Measurements from ENCODE around the gene WASL. TPM values are rescaled to one million over a fixed set of nuclear protein-coding genes. Genes with fewer than 3 reads are reported as not detected.

Gene WASL
- total RNA-seq, 1 experiment from 2014 or later = 42.3 TPM

DNA sequence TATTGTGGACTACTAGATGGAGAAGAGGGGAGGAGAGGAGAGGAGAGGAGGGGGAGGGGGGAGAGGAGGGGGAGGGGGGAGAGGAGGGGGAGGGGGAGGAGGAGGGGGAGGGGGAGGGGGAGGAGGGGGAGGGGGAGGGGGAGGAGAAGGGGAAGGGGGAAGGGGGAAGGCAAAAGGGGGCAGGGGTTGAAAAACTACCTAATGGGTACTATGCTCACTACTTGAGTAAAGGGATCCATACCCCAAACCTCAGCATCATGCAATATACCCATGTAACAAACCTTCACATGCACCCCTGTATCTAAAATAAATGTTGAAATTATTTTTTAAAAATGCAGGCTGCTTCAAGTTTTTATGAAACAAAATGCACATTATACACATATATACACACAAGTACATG lies 108.2 kb downstream of the WASL start:
- POLR2A ChIA-PET = no interaction called here

GRCh38 chr7:123639631-123640030 lies 109.2 kb downstream of the WASL start:
- H3K36me3 ChIP-seq (ENCODE audit: control insufficient read depth, insufficient read depth, low read length) = no peaks in the 10 kb centered on the region
- H3K4me1 ChIP-seq = peaks cover 23% of the 10 kb centered on the region
- intact Hi-C loops (cut with micrococcal nuclease; ENCODE audit: unreplicated experiment) = loop anchor here (5.0 kb wide), 1 partner anchor 108 kb away; the partner anchor contains the start of gene WASL
- CTCF ChIA-PET = no interaction called here
- no peak overlapping the region for H3K27ac Mint-ChIP-seq (ENCODE audit: unreplicated experiment)
- no peaks in the 10 kb centered on the region for H3K27me3 ChIP-seq (replicated peaks; ENCODE audit: control insufficient read depth, insufficient read depth, low read length)
- DNase-seq = no peak
- H3K9me3 Mint-ChIP-seq (ENCODE audit: unreplicated experiment) = no peaks in the 10 kb centered on the region
- no peak for TF ChIP-seq CTCF (IDR thresholded peaks at IDR 0.05; ENCODE audit: insufficient read depth in 1 of 2, low read depth in 1 of 2, low read length in 1 of 2, severe bottlenecking in 1 of 2, unreplicated experiment in 1 of 2)
- H3K27me3 Mint-ChIP-seq (ENCODE audit: insufficient read depth, unreplicated experiment) = no peaks in the 10 kb centered on the region
- H3K36me3 Mint-ChIP-seq (ENCODE audit: insufficient read depth, unreplicated experiment) = no peaks in the 10 kb centered on the region
- peaks cover 21% of the 10 kb centered on the region for H3K4me1 Mint-ChIP-seq (ENCODE audit: low read depth, unreplicated experiment)
- H3K4me3 Mint-ChIP-seq (ENCODE audit: unreplicated experiment) = no peak overlapping the region
- BruUV-seq (replicated peaks) = no TSS peak
- no peaks in the 10 kb centered on the region for H3K9me3 ChIP-seq
- POLR2A ChIA-PET = no interaction called here
- H3K4me3 ChIP-seq (ENCODE audit: low read depth, low read length) = no peak overlapping the region

More for the DNA sequence above, 108.2 kb downstream of the WASL start:
- no TSS peak for BruUV-seq (replicated peaks)
- Mint-ChIP-seq H3K36me3 (ENCODE audit: insufficient read depth, unreplicated experiment) (no peaks in the 10 kb centered on the region), H3K4me3 (ENCODE audit: unreplicated experiment) (no peak overlapping the region), H3K4me1 (ENCODE audit: low read depth, unreplicated experiment) (peaks cover 21% of the 10 kb centered on the region), H3K27me3 (ENCODE audit: insufficient read depth, unreplicated experiment) (no peaks in the 10 kb centered on the region), H3K27ac (ENCODE audit: unreplicated experiment) (no peak overlapping the region), H3K9me3 (ENCODE audit: unreplicated experiment) (no peaks in the 10 kb centered on the region)
- CTCF ChIA-PET = no interaction called here
- Histone ChIP-seq H3K4me3 (ENCODE audit: low read depth, low read length) (no peak overlapping the region), H3K27me3 (replicated peaks; ENCODE audit: control insufficient read depth, insufficient read depth, low read length) (no peaks in the 10 kb centered on the region), H3K4me1 (peaks cover 23% of the 10 kb centered on the region), H3K9me3 (no peaks in the 10 kb centered on the region), H3K36me3 (ENCODE audit: control insufficient read depth, insufficient read depth, low read length) (no peaks in the 10 kb centered on the region)
- DNase-seq = no peak
- TF ChIP-seq CTCF (IDR thresholded peaks at IDR 0.05; ENCODE audit: insufficient read depth in 1 of 2, low read depth in 1 of 2, low read length in 1 of 2, severe bottlenecking in 1 of 2, unreplicated experiment in 1 of 2) = no peak
- intact Hi-C loops (cut with micrococcal nuclease; ENCODE audit: unreplicated experiment) = no loop called here

DNA sequence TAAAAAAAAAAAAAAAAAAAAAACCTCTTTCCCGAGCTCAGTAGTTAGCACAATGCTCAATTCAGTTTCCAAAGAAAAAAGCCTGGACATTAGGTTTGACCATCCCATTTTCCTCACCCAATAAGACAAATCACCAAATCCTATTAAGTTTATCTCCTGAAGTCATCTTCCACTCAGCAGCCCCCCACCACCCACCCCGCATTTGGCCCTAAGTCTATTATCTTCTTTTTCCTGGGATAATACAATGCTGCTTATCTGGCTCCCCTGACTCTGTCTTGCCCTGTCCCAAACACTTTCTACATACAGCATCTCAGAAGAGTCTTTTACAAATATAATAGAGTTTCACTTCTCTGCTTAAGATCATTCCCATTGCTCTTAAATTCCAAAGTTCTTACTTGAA lies 110.9 kb downstream of the WASL start:
- Mint-ChIP-seq H3K27me3 (ENCODE audit: insufficient read depth, unreplicated experiment) (no peaks in the 10 kb centered on the region), H3K4me3 (ENCODE audit: unreplicated experiment) (no peak overlapping the region), H3K9me3 (ENCODE audit: unreplicated experiment) (no peaks in the 10 kb centered on the region), H3K36me3 (ENCODE audit: insufficient read depth, unreplicated experiment) (no peaks in the 10 kb centered on the region), H3K4me1 (ENCODE audit: low read depth, unreplicated experiment) (peaks cover 19% of the 10 kb centered on the region), H3K27ac (ENCODE audit: unreplicated experiment) (no peak overlapping the region)
- BruUV-seq (replicated peaks) = no TSS peak
- H3K4me1 ChIP-seq = peaks cover 11% of the 10 kb centered on the region
- no peak for TF ChIP-seq CTCF (IDR thresholded peaks at IDR 0.05; ENCODE audit: insufficient read depth in 1 of 2, low read depth in 1 of 2, low read length in 1 of 2, severe bottlenecking in 1 of 2, unreplicated experiment in 1 of 2)
- DNase-seq = no peak
- POLR2A ChIA-PET = no interaction called here
- no peaks in the 10 kb centered on the region for H3K9me3 ChIP-seq
- intact Hi-C loops (cut with micrococcal nuclease; ENCODE audit: unreplicated experiment) = loop anchor here (5.0 kb wide), 1 partner anchor 109 kb away; the partner anchor contains the start of gene WASL
- CTCF ChIA-PET = interaction anchor here (1.3 to 1.6 kb wide), 3 partner anchors 13 to 234 kb away, joined by 4 to 8 read pairs (median 6); no protein-coding TSS in a partner anchor
- H3K36me3 ChIP-seq (ENCODE audit: control insufficient read depth, insufficient read depth, low read length) = no peaks in the 10 kb centered on the region
- H3K27me3 ChIP-seq (replicated peaks; ENCODE audit: control insufficient read depth, insufficient read depth, low read length) = no peaks in the 10 kb centered on the region
- no peak overlapping the region for H3K4me3 ChIP-seq (ENCODE audit: low read depth, low read length)
